ENCODE results near the gene THEM5. TPM values are rescaled to one million over a fixed set of nuclear protein-coding genes. Genes with fewer than 3 reads are reported as not detected.

The THEM5 gene
- polyA plus RNA-seq, 3 donors: not detected

GRCh38 chr1:151858886-151859665, 5.6 kb upstream of the THEM5 start:
- Mint-ChIP-seq H3K27ac (peak overlapping the region in 1 of 7 donors; percentile 9), H3K36me3 (no peaks in the 10 kb centered on the region), H3K4me3 (no peak overlapping the region), H3K9me3 (peaks cover 0 to 8% (median 3%) of the 10 kb centered on the region in 7 donors), H3K4me1 (peaks cover 53% of the 10 kb centered on the region), H3K27me3 (ENCODE audit: low read depth in 3 of 3) (peaks cover 0 to 3% (median 1%) of the 10 kb centered on the region in 3 donors)
- H3K27me3 ChIP-seq (ENCODE audit: control insufficient read depth in 2 of 2, insufficient read depth in 2 of 2, low read length in 2 of 2): no peaks in the 10 kb centered on the region
- no peak overlapping the region for H2AFZ ChIP-seq (ENCODE audit: insufficient read depth, low read depth, low read length, poor library complexity, severe bottlenecking)
- no peaks in the 10 kb centered on the region for H4K20me1 ChIP-seq (ENCODE audit: insufficient read depth, low read length)
- H3K4me1 ChIP-seq (ENCODE audit: control insufficient read depth in 1 of 2, insufficient read depth in 2 of 2, low read length in 2 of 2): peaks cover 41 to 42% of the 10 kb centered on the region in 2 donors
- DNase-seq: no peak
- H3K79me2 ChIP-seq (ENCODE audit: insufficient read depth, low read length): no peaks in the 10 kb centered on the region
- H3K9ac ChIP-seq (ENCODE audit: insufficient read depth, low read length, poor library complexity, severe bottlenecking): no peak overlapping the region
- no peaks in the 10 kb centered on the region for H3K9me3 ChIP-seq (replicated peaks in 1 of 2; ENCODE audit: control insufficient read depth in 1 of 2, insufficient read depth in 1 of 2, low read length in 2 of 2)
- no peak overlapping the region for H3K4me2 ChIP-seq (replicated peaks; ENCODE audit: extremely low read depth, low read length, poor library complexity, severe bottlenecking)
- 97% methylated on average over 6 of the region's 6 CpGs for WGBS (ENCODE audit: insufficient coverage)
- intact Hi-C loops (cut with micrococcal nuclease): no loop called here
- no peak overlapping the region for H3K27ac ChIP-seq (ENCODE audit: low read depth in 1 of 2, low read length in 2 of 2)
- no peak for TF ChIP-seq CTCF (IDR thresholded peaks at IDR 0.05)
- H3K4me3 ChIP-seq (replicated peaks in 1 of 3; ENCODE audit: low read depth in 2 of 3, low read length in 3 of 3): no peak overlapping the region
- no peaks in the 10 kb centered on the region for H3K36me3 ChIP-seq (replicated peaks in 1 of 2; ENCODE audit: control insufficient read depth in 1 of 2, insufficient read depth in 2 of 2, low read length in 2 of 2)

GRCh38 chr1:151858030-151858746, 4.7 kb upstream of the THEM5 start:
- H3K36me3 ChIP-seq (replicated peaks in 1 of 2; ENCODE audit: control insufficient read depth in 1 of 2, insufficient read depth in 2 of 2, low read length in 2 of 2): no peaks in the 10 kb centered on the region
- no peaks in the 10 kb centered on the region for H3K36me3 Mint-ChIP-seq
- H3K79me2 ChIP-seq (ENCODE audit: insufficient read depth, low read length): no peaks in the 10 kb centered on the region
- no peak overlapping the region for H3K4me3 Mint-ChIP-seq
- no peak overlapping the region for H3K27ac ChIP-seq (ENCODE audit: low read depth in 1 of 2, low read length in 2 of 2)
- no peaks in the 10 kb centered on the region for H3K9me3 ChIP-seq (replicated peaks in 1 of 2; ENCODE audit: control insufficient read depth in 1 of 2, insufficient read depth in 1 of 2, low read length in 2 of 2)
- no peak overlapping the region for H3K4me3 ChIP-seq (replicated peaks in 1 of 3; ENCODE audit: low read depth in 2 of 3, low read length in 3 of 3)
- no peak for DNase-seq
- H3K4me2 ChIP-seq (replicated peaks; ENCODE audit: extremely low read depth, low read length, poor library complexity, severe bottlenecking): no peak overlapping the region
- H3K27me3 Mint-ChIP-seq (ENCODE audit: low read depth in 3 of 3): peaks cover 1 to 3% (median 3%) of the 10 kb centered on the region in 3 donors
- peak overlapping the region in 1 of 7 donors; percentile 73 for H3K27ac Mint-ChIP-seq
- H3K9me3 Mint-ChIP-seq: peaks cover 0 to 8% (median 3%) of the 10 kb centered on the region in 7 donors
- peak overlapping the region; percentile 6 for H2AFZ ChIP-seq (ENCODE audit: insufficient read depth, low read depth, low read length, poor library complexity, severe bottlenecking)
- peaks cover 41 to 42% of the 10 kb centered on the region in 2 donors for H3K4me1 ChIP-seq (ENCODE audit: control insufficient read depth in 1 of 2, insufficient read depth in 2 of 2, low read length in 2 of 2)
- TF ChIP-seq CTCF (IDR thresholded peaks at IDR 0.05): no peak
- H3K4me1 Mint-ChIP-seq: peaks cover 58% of the 10 kb centered on the region
- intact Hi-C loops (cut with micrococcal nuclease): no loop called here
- H4K20me1 ChIP-seq (ENCODE audit: insufficient read depth, low read length): no peaks in the 10 kb centered on the region
- H3K27me3 ChIP-seq (ENCODE audit: control insufficient read depth in 2 of 2, insufficient read depth in 2 of 2, low read length in 2 of 2): no peaks in the 10 kb centered on the region
- 36% methylated on average over 3 of the region's 3 CpGs for WGBS (ENCODE audit: insufficient coverage)
- no peak overlapping the region for H3K9ac ChIP-seq (ENCODE audit: insufficient read depth, low read length, poor library complexity, severe bottlenecking)
